H1 (cell line): ENCODE data around the gene HDAC3. TPM values are rescaled to one million over a fixed set of nuclear protein-coding genes. Genes with fewer than 3 reads are reported as not detected.

Source experiments
- CTCF ChIA-PET: fragments of 300-600 bp; sonication (Branson Sonifier 250); formaldehyde crosslinking; loops from one replicate; lab custom pipeline; 2021; ENCODE audit not compliant: partially characterized antibody; lab: Charles Lee
- POLR2A ChIA-PET: fragments of 300-600 bp; sonication (Branson Sonifier 250); formaldehyde crosslinking; loops from one replicate; lab custom pipeline; 2021; ENCODE audit warnings: inconsistent platforms; ENCODE audit not compliant: partially characterized antibody; lab: Charles Lee
- DNase-seq, 2 experiments: peaks; one replicate each; pipeline versions ENCODE4 v3.0.0 to v3.0.0-alpha.2; 2010 to 2022; ENCODE audit warnings: low spot score in 2 of 2, low read depth in 1 of 2, mixed read lengths in 1 of 2
- FAIRE-seq: peaks from 2 replicates; lab custom pipeline; 2011; peaks lifted over from hg19 to GRCh38; lab: Jason Lieb, UNC
- H2AFZ ChIP-seq: 2 replicates; pipeline ENCODE4 v1.8.1; 2012; ENCODE audit warnings: low read length, inconsistent platforms
- H2AK5ac ChIP-seq: 2 replicates; pipeline ENCODE4 v1.6.1; 2013; ENCODE audit warnings: low read depth, low read length
- H2BK120ac ChIP-seq: replicated peaks from 2 replicates; pipeline ENCODE3; 2013; ENCODE audit warnings: low read depth, low read length, inconsistent platforms
- H2BK12ac ChIP-seq: 2 replicates; pipeline ENCODE4 v1.6.1; 2013; ENCODE audit warnings: low read depth, low read length
- H2BK15ac ChIP-seq: 2 replicates; pipeline ENCODE4 v1.6.1; 2013; ENCODE audit warnings: low read length
- H2BK20ac ChIP-seq: 2 replicates; pipeline ENCODE4 v1.6.1; 2013; ENCODE audit warnings: low read length
- H2BK5ac ChIP-seq: 2 replicates; pipeline ENCODE4 v1.6.1; 2013; ENCODE audit warnings: low read depth, low read length
- H3K14ac ChIP-seq: 2 replicates; pipeline ENCODE4 v1.6.1; 2013; ENCODE audit warnings: inconsistent platforms; ENCODE audit not compliant: insufficient read length
- H3K18ac ChIP-seq: 2 replicates; pipeline ENCODE4 v1.6.1; 2013; ENCODE audit warnings: low read length; ENCODE audit errors: extremely low read depth
- H3K23ac ChIP-seq: 2 replicates; pipeline ENCODE4 v1.6.1; 2013; ENCODE audit warnings: inconsistent platforms; ENCODE audit not compliant: insufficient read length
- H3K23me2 ChIP-seq: 2 replicates; pipeline ENCODE4 v1.6.1; 2013; ENCODE audit warnings: low read depth, low read length
- H3K27ac ChIP-seq: 2 replicates; pipeline ENCODE4 v1.6.1; 2011; ENCODE audit warnings: low read depth, low read length, inconsistent platforms
- H3K27me3 ChIP-seq, 4 experiments: replicated peaks in 1 of 4; 1 replicate in 1 of 4; 2 replicates in 3 of 4; pipeline versions ENCODE4 v1.6.1 to v1.8.1; 2011 to 2013; ENCODE audit warnings: low read length in 3 of 4, mild to moderate bottlenecking in 3 of 4, inconsistent platforms in 2 of 4, mixed read lengths in 2 of 4, moderate library complexity in 1 of 4; ENCODE audit not compliant: control insufficient read depth in 3 of 4, insufficient read depth in 3 of 4; ENCODE audit errors: extremely low read depth in 1 of 4
- H3K36me3 ChIP-seq, 4 experiments: 2 replicates each; pipeline versions ENCODE4 v1.6.1 to v1.8.1; 2011 to 2013; ENCODE audit warnings: mild to moderate bottlenecking in 4 of 4, low read length in 3 of 4, moderate library complexity in 2 of 4, control low read depth in 1 of 4, inconsistent platforms in 1 of 4; ENCODE audit not compliant: insufficient read depth in 4 of 4, control insufficient read depth in 2 of 4
- H3K4ac ChIP-seq: replicated peaks from 2 replicates; pipeline ENCODE3; 2013; ENCODE audit warnings: low read length, low read depth, mixed read lengths, inconsistent platforms; ENCODE audit not compliant: insufficient read length
- H3K4me1 ChIP-seq, 4 experiments: replicated peaks in 1 of 4; 1 replicate in 1 of 4; 2 replicates in 3 of 4; pipeline versions ENCODE4 v1.6.1 to v1.8.1; 2011 to 2013; ENCODE audit warnings: low read length in 3 of 4, inconsistent platforms in 2 of 4, mixed read lengths in 1 of 4; ENCODE audit not compliant: insufficient read depth in 4 of 4, control insufficient read depth in 3 of 4
- H3K4me2 ChIP-seq, 2 experiments: 2 replicates each; pipeline versions ENCODE4 v1.6.1 to v1.8.1; 2011 to 2013; ENCODE audit warnings: low read depth in 2 of 2, low read length in 2 of 2, control low read depth in 1 of 2, inconsistent platforms in 1 of 2, mild to moderate bottlenecking in 1 of 2; ENCODE audit not compliant: insufficient read depth in 1 of 2
- H3K4me3 ChIP-seq, 4 experiments: fragments of 200-600, 300-600 bp in 1 of 4; sonication (generic), shearing (Covaris generic), sonication (Bioruptor Twin) in 1 of 4; 2 replicates each; pipeline versions ENCODE4 v1.5.1 to v1.8.1; 2011 to 2016; ENCODE audit warnings: low read length in 4 of 4, low read depth in 3 of 4, control low read depth in 2 of 4, inconsistent platforms in 2 of 4, mild to moderate bottlenecking in 2 of 4, mixed read lengths in 1 of 4, moderate library complexity in 1 of 4; ENCODE audit not compliant: insufficient read depth in 2 of 4; ENCODE audit errors: extremely low read depth in 1 of 4
- H3K56ac ChIP-seq: replicated peaks from 2 replicates; pipeline ENCODE3; 2013; ENCODE audit warnings: low read depth, mild to moderate bottlenecking, mixed read lengths, low read length, inconsistent platforms; ENCODE audit not compliant: insufficient read length
- H3K79me1 ChIP-seq: 2 replicates; pipeline ENCODE4 v1.6.1; 2013; ENCODE audit warnings: low read depth, low read length, control low read depth
- H3K79me2 ChIP-seq, 2 experiments: 2 replicates each; pipeline versions ENCODE4 v1.6.1 to v1.8.1; 2012 to 2013; ENCODE audit warnings: low read length in 2 of 2, mild to moderate bottlenecking in 2 of 2, inconsistent platforms in 1 of 2; ENCODE audit not compliant: insufficient read depth in 2 of 2, control insufficient read depth in 1 of 2
- H3K9ac ChIP-seq, 4 experiments: replicated peaks in 1 of 4; 1 replicate in 1 of 4; 2 replicates in 3 of 4; pipeline versions ENCODE4 v1.6.1 to v1.8.1; 2011 to 2013; ENCODE audit warnings: low read depth in 3 of 4, low read length in 3 of 4, control low read depth in 2 of 4, mild to moderate bottlenecking in 2 of 4, moderate library complexity in 2 of 4, inconsistent platforms in 1 of 4; ENCODE audit errors: extremely low read depth in 1 of 4
- H3K9me3 ChIP-seq, 2 experiments: 2 replicates each; pipeline versions ENCODE4 v1.6.1 to v1.8.1; 2012 to 2013; ENCODE audit warnings: mild to moderate bottlenecking in 2 of 2, moderate library complexity in 2 of 2, control low read depth in 1 of 2, inconsistent platforms in 1 of 2, low read depth in 1 of 2, low read length in 1 of 2, mixed read lengths in 1 of 2; ENCODE audit not compliant: insufficient read depth in 2 of 2
- H4K20me1 ChIP-seq, 2 experiments: replicated peaks in 1 of 2; 2 replicates each; pipeline versions ENCODE3 to v1.8.1; 2011 to 2013; ENCODE audit warnings: inconsistent platforms in 2 of 2, low read length in 2 of 2, mild to moderate bottlenecking in 1 of 2; ENCODE audit not compliant: insufficient read depth in 2 of 2, control insufficient read depth in 1 of 2
- H4K5ac ChIP-seq: 2 replicates; pipeline ENCODE4 v1.6.1; 2013; ENCODE audit warnings: low read length, low read depth, mixed read lengths, inconsistent platforms; ENCODE audit not compliant: insufficient read length
- H4K8ac ChIP-seq: 2 replicates; pipeline ENCODE4 v1.8.0; 2013; ENCODE audit warnings: mild to moderate bottlenecking, moderate library complexity, low read length, inconsistent platforms; ENCODE audit not compliant: insufficient read depth; ENCODE audit errors: extremely low read depth
- H4K91ac ChIP-seq: replicated peaks from 2 replicates; pipeline ENCODE3; 2013; ENCODE audit warnings: low read length, mixed read lengths, inconsistent platforms; ENCODE audit not compliant: insufficient read length
- CHD1 ChIP-seq: IDR thresholded peaks from 2 replicates; pipeline ENCODE4 v1.6.1; 2012; ENCODE audit warnings: low read depth, low read length, improper control_type of control experiment
- KDM1A ChIP-seq: fragments of 200-600, 300-600 bp; sonication (generic); IDR thresholded peaks from 2 replicates; pipeline ENCODE4 v1.7.1; 2016; ENCODE audit warnings: mild to moderate bottlenecking, low read length, borderline replicate concordance
- WGBS, 2 experiments: shearing (Covaris generic) in 1 of 2; methylation state at CpG; one replicate each; pipeline versions ENCODE4 v1.1.6 to v1.1.7; 2013 to 2015; ENCODE audit warnings: low lambda C conversion rate in 2 of 2, mixed read lengths in 2 of 2, inconsistent platforms in 1 of 2, low coverage in 1 of 2, missing lambda C conversion rate in 1 of 2; ENCODE audit not compliant: insufficient replicate concordance in 2 of 2, insufficient coverage in 1 of 2, insufficient read length in 1 of 2; ENCODE audit errors: extremely low coverage in 1 of 2, missing lambda C conversion rate in 1 of 2; 5-methylcytosine and 5-hydroxymethylcytosine counted together
- polyA plus RNA-seq, 7 experiments: library from polyadenylated mRNA; depleted of rRNA in 3 of 7; stranded (reverse) in 5 of 7; unstranded in 2 of 7; fragments of >200 nt in 5 of 7; fragments of 200-250 nt in 2 of 7; gene quantifications; 1 replicate in 5 of 7; 2 replicates in 1 of 7; 4 replicates in 1 of 7; pipeline versions ENCODE4 v1.2.1 to v1.2.3, GENCODE V29; 2011 to 2013; ENCODE audit warnings: missing spikeins in 2 of 7, mixed read lengths in 2 of 7
- total RNA-seq: library from RNA; stranded (reverse); fragmentation: NEBNext Ultra II Directional; extraction: Animal tissue kit (Norgen Biotek cat#: 25700); gene quantifications from 2 replicates; pipeline ENCODE4 v1.2.1, GENCODE V29; 2021

The HDAC3 gene
- total and polyA plus RNA-seq, 2 of the 8 experiments (the other 6 are each of a cell fraction or from before 2014, with no cell fraction given), result 99.0 to 120 TPM

DNA sequence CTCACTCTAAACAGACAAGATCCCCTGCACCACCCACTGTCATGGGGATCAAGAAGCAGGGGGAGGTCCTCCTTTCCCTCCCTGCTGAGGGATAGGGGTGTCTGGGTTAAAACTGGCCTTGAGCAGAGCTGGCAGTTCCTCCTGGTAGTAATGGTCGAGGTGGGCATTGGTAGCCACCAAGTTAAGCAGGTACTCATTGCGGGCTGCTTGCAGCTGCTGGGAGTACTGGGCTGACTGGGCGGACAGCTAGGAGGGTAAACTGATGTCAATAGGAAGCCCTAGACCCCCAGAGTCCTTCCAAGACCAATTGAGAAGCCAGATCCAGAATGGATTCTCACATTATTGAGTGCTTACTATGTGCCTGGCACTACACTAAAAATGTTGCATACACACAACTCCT lies 11.2 kb upstream of the HDAC3 start:
- no peak overlapping the region for H3K18ac ChIP-seq
- no peak for DNase-seq
- H3K9ac ChIP-seq, result no peak overlapping the region
- H3K4me3 ChIP-seq, result no peak overlapping the region
- no peak for FAIRE-seq
- no peak overlapping the region for H2AFZ ChIP-seq
- no peak overlapping the region for H4K91ac ChIP-seq
- H3K27ac ChIP-seq, result no peak overlapping the region
- H2BK120ac ChIP-seq, result no peak overlapping the region
- H3K9me3 ChIP-seq, result no peaks in the 10 kb centered on the region
- no peak overlapping the region for H2AK5ac ChIP-seq
- H3K36me3 ChIP-seq, result peaks cover 0 to 14% (median 5%) of the 10 kb centered on the region in 4 experiments; a peak in 3 of 8 replicates
- H2BK15ac ChIP-seq, result no peak overlapping the region
- no peaks in the 10 kb centered on the region; a peak in 1 of 7 replicates for H3K27me3 ChIP-seq
- peaks cover 3% of the 10 kb centered on the region; the same call in 1 of the 2 replicates for H3K23me2 ChIP-seq
- ChIA-PET CTCF (interaction anchor here (0.9 to 4.2 kb wide), 5 partner anchors 10 to 113 kb away, joined by 3 to 21 read pairs (median 9); no protein-coding TSS in a partner anchor), POLR2A (interaction anchor here (1.4 to 7.3 kb wide), 2 partner anchors 10 kb away, joined by 8 to 96 read pairs; partner anchors contain the start of genes HDAC3 and RELL2)
- no peak overlapping the region for H2BK5ac ChIP-seq
- WGBS, 2 experiments, result 79% methylated on average over 3 of the region's 3 CpGs; no CpG with 5 or more reads in 1 of the 2 experiments
- peaks cover 0 to 2% of the 10 kb centered on the region in 2 experiments for H4K20me1 ChIP-seq
- H3K79me1 ChIP-seq, result peaks cover 3% of the 10 kb centered on the region; the same call in 1 of the 2 replicates
- H2BK12ac ChIP-seq, result no peak overlapping the region
- no peak overlapping the region for H3K14ac ChIP-seq
- H3K4ac ChIP-seq, result no peak overlapping the region
- H3K79me2 ChIP-seq, result no peaks in the 10 kb centered on the region
- no peak overlapping the region for H2BK20ac ChIP-seq
- no peak overlapping the region for H3K56ac ChIP-seq
- H3K4me2 ChIP-seq, result no peak overlapping the region
- peaks cover 2 to 8% (median 6%) of the 10 kb centered on the region in 4 experiments; a peak in 6 of 7 replicates for H3K4me1 ChIP-seq
- no peak overlapping the region for H3K23ac ChIP-seq
- H4K5ac ChIP-seq, result no peak overlapping the region
- no peak overlapping the region for H4K8ac ChIP-seq
- no peak for TF ChIP-seq KDM1A
- no peak for TF ChIP-seq CHD1
